KMS-11 (cell line): ENCODE results near the gene ZMYND12.
A peak's percentile ranks its signal among the peaks of the same experiment; 100 is the strongest.
"Not testable (repeated sequence)": the region's sequence is repeated elsewhere in the genome, so short reads cannot be mapped to it uniquely, and the experiment has no call there.

ENCODE experiments used
- H2AFZ ChIP-seq: fragments of 200-600 bp; sonication (generic); 2 replicates; pipeline ENCODE4 v1.6.1; 2016; ENCODE audit warnings: antibody characterized with exemption, mixed run types, low read depth
- H3K27ac ChIP-seq: fragments of 200-600 bp; sonication (generic); 2 replicates; pipeline ENCODE4 v1.6.1; 2016; ENCODE audit warnings: mild to moderate bottlenecking, mixed run types
- H3K27me3 ChIP-seq: fragments of 200-600 bp; sonication (generic); 2 replicates; pipeline ENCODE4 v1.6.1; 2017; ENCODE audit warnings: mild to moderate bottlenecking, low read depth, mixed run types, moderate library complexity; ENCODE audit not compliant: insufficient read depth
- H3K36me3 ChIP-seq: fragments of 200-600 bp; sonication (generic); 2 replicates; pipeline ENCODE4 v1.6.1; 2017; ENCODE audit warnings: mild to moderate bottlenecking, mixed run types; ENCODE audit not compliant: insufficient read depth
- H3K4me1 ChIP-seq: fragments of 200-600 bp; sonication (generic); 2 replicates; pipeline ENCODE4 v1.6.1; 2016; ENCODE audit warnings: mild to moderate bottlenecking, low read depth, mixed run types; ENCODE audit not compliant: poor library complexity, severe bottlenecking
- H3K4me2 ChIP-seq: fragments of 200-600 bp; sonication (generic); 2 replicates; pipeline ENCODE4 v1.7.0; 2016; ENCODE audit warnings: mild to moderate bottlenecking, mixed run types
- H3K4me3 ChIP-seq: fragments of 200-600 bp; sonication (generic); IDR thresholded peaks from 2 replicates; pipeline ENCODE4 v1.6.1; 2017; ENCODE audit warnings: low read depth, low read length, mixed read lengths; ENCODE audit not compliant: insufficient read depth
- H3K79me2 ChIP-seq: fragments of 200-600 bp; sonication (generic); 2 replicates; pipeline ENCODE4 v1.6.1; 2016; ENCODE audit warnings: low read depth, mixed run types; ENCODE audit not compliant: insufficient read depth
- H3K9ac ChIP-seq: fragments of 200-600 bp; sonication (generic); 2 replicates; pipeline ENCODE4 v1.6.1; 2016; ENCODE audit warnings: mild to moderate bottlenecking, mixed run types
- H4K20me1 ChIP-seq: fragments of 200-600 bp; sonication (generic); 2 replicates; pipeline ENCODE4 v1.6.1; 2016; ENCODE audit warnings: mild to moderate bottlenecking, mixed run types; ENCODE audit not compliant: insufficient read depth
- TF ChIP-seq, protein P1 (sequence below): fragments of 200-600 bp; sonication (generic); conservative IDR thresholded peaks from 2 replicates; pipeline ENCODE4 v1.6.1; 2017; ENCODE audit warnings: low read depth, mild to moderate bottlenecking, antibody characterized with exemption, low read length, moderate library complexity, mixed read lengths

Gene ZMYND12, protein sequence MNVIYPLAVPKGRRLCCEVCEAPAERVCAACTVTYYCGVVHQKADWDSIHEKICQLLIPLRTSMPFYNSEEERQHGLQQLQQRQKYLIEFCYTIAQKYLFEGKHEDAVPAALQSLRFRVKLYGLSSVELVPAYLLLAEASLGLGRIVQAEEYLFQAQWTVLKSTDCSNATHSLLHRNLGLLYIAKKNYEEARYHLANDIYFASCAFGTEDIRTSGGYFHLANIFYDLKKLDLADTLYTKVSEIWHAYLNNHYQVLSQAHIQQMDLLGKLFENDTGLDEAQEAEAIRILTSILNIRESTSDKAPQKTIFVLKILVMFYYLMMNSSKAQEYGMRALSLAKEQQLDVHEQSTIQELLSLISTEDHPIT

DNA sequence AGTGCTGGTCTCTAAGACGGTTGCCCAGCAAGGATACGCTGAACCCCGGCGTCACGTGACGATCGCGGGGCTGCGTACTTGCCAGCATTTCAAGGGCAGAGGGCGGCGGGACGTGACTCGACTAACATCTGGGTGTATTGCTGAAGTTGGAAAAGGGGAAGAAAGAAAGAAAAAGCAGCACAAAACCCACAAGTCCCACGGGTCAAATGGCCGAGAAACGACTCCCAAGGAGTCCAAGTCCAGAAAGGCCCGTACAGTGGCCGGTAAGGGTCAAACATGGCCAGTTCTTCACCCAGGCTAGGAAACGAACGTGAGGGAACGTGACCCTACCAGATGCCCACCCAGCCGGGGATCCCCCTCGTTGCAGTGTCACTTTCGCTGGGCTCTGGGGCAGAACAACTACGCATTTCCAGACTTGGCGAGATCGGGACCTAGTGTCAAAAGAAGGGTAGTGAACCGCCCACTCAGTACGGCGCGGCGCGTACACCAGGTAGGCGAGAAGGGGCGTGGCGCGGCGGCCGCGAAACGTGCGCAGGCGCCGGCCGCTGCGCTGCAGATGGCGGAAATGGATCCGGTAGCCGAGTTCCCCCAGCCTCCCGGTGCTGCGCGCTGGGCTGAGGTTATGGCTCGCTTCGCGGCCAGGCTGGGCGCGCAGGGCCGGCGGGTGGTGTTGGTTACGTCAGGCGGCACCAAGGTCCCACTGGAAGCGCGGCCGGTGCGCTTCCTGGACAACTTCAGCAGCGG, at the start of gene ZMYND12, which contains the start of gene PPCS:
Gene ZMYND12, minus strand, starts transcription at position 13 of the 744 bp plus-strand sequence. CDS start 25 bp downstream, outside the sequence.
Gene PPCS, plus strand, starts transcription at position 534 of the 744 bp plus-strand sequence. Its CDS starts 23 bp downstream, at position 557.
- Histone ChIP-seq H3K4me3 (peak within 1 kb of the TSS; percentile 81), H3K4me1 (peaks cover 4% of the 10 kb centered on the region), H3K9ac (peak within 1 kb of the TSS; percentile 91), H3K4me2 (peak within 1 kb of the TSS; percentile 77), H2AFZ (peak within 1 kb of the TSS; percentile 99), H4K20me1 (no peaks in the 10 kb centered on the region), H3K27me3 (no peaks in the 10 kb centered on the region), H3K36me3 (no peaks in the 10 kb centered on the region), H3K79me2 (no peaks in the 10 kb centered on the region), H3K27ac (peak within 1 kb of the TSS; percentile 82)
- TF ChIP-seq, protein P1, sequence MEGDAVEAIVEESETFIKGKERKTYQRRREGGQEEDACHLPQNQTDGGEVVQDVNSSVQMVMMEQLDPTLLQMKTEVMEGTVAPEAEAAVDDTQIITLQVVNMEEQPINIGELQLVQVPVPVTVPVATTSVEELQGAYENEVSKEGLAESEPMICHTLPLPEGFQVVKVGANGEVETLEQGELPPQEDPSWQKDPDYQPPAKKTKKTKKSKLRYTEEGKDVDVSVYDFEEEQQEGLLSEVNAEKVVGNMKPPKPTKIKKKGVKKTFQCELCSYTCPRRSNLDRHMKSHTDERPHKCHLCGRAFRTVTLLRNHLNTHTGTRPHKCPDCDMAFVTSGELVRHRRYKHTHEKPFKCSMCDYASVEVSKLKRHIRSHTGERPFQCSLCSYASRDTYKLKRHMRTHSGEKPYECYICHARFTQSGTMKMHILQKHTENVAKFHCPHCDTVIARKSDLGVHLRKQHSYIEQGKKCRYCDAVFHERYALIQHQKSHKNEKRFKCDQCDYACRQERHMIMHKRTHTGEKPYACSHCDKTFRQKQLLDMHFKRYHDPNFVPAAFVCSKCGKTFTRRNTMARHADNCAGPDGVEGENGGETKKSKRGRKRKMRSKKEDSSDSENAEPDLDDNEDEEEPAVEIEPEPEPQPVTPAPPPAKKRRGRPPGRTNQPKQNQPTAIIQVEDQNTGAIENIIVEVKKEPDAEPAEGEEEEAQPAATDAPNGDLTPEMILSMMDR: no peak

DNA sequence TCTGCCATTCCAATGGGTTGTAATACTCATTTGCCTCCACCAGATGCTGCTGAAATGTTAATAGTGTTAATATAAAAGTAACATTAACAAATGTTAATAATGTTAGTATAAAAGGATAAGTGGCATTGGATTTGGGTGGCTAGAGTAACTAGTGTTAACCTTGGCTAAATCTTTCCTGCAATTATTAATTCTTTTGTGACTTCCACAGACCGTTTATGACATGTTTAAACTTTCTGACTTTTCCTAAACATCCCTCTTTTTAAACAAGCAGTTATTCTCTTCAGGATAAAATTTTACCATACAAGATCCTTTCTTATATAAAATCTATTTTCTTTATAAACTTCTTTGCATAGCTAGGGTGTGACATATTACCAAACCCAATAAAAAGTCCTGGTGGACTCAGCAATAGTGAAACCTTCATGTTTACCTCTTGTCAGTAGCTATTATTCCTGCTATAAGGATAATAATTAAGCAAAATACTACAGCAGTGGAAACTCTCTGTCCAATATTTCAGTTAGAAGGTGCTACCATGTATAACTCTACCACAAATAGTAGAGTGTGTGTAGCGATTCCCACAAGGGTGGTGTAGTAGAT, 48.8 kb upstream of the ZMYND12 start:
- Histone ChIP-seq H3K27me3 (no peaks in the 10 kb centered on the region), H2AFZ (no peak overlapping the region), H3K79me2 (no peaks in the 10 kb centered on the region), H3K36me3 (no peaks in the 10 kb centered on the region), H3K4me3 (no peak overlapping the region), H3K4me1 (no peaks in the 10 kb centered on the region), H3K27ac (no peak overlapping the region), H3K4me2 (no peak overlapping the region), H4K20me1 (no peaks in the 10 kb centered on the region), H3K9ac (no peak overlapping the region)
- TF ChIP-seq, protein P1: no peak

DNA sequence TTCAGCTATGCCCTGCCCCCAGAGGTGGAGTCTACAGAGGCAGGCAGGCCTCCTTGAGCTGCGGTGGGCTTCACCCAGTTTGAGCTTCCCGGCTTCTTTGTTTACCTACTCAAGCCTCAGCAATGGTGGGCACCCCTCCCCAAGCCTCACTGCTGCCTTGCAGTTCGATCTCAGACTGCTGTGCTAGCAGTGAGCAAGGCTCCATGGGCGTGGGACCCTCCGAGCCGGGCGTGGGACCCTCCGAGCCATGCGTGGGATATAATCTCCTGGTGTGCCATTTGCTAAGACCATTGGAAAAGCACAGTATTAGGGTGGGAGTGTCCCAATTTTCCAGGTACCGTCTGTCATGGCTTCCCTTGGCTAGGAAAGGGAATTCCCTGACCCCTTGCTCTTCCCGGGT, 46.2 kb upstream of the ZMYND12 start:
- not testable (repeated sequence) for H3K79me2 ChIP-seq, H3K36me3 ChIP-seq, H3K4me3 ChIP-seq, H3K9ac ChIP-seq, H3K27me3 ChIP-seq, H3K27ac ChIP-seq, H4K20me1 ChIP-seq, H3K4me2 ChIP-seq, H2AFZ ChIP-seq, H3K4me1 ChIP-seq

DNA sequence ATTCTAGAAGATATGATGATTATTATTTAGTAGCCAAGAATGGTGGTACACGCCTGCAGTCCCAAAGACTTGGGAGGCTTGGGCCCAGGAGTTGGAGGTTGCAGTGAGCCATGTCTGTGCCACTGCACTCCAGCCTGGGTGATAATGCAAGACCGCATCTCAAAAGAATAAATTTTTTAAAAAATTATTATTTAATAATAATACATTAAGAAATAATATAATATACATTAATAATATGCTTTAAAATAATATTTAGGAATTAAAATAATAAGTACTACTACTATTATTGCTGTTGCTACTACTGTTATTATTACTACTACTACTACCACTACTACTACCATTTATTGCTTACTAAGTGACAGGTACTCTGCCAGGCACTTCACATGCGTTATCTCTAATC, 34.4 kb upstream of the ZMYND12 start:
- Histone ChIP-seq H3K79me2 (no peaks in the 10 kb centered on the region), H2AFZ (no peak overlapping the region), H3K9ac (no peak overlapping the region), H3K4me1 (no peaks in the 10 kb centered on the region), H4K20me1 (no peaks in the 10 kb centered on the region), H3K4me2 (no peak overlapping the region), H3K4me3 (no peak overlapping the region), H3K27me3 (no peaks in the 10 kb centered on the region), H3K27ac (no peak overlapping the region), H3K36me3 (no peaks in the 10 kb centered on the region)
- TF ChIP-seq, protein P1: no peak
